ENCODE data around the gene MMP24.

MMP24 gene

DNA sequence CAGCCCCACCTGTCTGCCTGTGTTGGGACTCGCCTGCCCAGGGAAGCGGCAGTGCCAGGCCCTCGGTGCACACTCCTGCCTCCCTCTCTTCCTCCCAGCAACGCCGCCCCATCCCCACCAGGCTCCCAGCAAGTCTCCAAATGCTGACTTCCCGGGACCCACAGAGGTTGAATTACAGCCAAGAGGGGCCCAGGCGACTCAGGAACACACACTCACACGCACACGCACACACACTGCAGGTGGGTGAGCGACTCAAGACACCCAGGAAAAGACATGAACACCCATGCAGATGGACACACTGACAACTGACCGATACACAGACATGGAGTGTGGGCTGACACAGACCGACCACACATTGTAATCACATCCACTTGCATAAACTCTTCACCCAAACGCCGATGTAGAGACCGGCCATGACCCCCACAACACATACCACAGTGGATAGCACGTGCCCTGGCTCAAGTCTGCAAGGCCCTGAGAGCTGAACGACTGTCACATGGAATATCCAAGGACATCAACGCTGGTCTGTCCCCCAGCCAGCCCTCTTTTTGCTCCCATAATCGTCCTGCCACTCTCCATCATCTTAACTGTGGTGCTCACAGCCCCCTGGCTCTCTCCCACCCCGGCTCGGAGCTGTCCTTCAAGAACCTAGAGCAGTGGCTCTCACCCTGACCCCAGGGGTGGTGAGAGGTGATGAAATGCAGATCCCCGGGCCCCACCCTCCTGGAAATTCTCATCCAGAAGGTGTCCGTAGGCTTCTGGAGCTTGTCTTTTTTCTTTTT lies 66.2 kb downstream of the MMP24 start:
- Histone ChIP-seq H3K27ac (no peak overlapping the region), H3K4me3 (no peak overlapping the region)
- DNase-seq (ENCODE audit: low spot score): no peak
- TF ChIP-seq, protein P1, sequence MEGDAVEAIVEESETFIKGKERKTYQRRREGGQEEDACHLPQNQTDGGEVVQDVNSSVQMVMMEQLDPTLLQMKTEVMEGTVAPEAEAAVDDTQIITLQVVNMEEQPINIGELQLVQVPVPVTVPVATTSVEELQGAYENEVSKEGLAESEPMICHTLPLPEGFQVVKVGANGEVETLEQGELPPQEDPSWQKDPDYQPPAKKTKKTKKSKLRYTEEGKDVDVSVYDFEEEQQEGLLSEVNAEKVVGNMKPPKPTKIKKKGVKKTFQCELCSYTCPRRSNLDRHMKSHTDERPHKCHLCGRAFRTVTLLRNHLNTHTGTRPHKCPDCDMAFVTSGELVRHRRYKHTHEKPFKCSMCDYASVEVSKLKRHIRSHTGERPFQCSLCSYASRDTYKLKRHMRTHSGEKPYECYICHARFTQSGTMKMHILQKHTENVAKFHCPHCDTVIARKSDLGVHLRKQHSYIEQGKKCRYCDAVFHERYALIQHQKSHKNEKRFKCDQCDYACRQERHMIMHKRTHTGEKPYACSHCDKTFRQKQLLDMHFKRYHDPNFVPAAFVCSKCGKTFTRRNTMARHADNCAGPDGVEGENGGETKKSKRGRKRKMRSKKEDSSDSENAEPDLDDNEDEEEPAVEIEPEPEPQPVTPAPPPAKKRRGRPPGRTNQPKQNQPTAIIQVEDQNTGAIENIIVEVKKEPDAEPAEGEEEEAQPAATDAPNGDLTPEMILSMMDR (IDR thresholded peaks at IDR 0.05): no peak

DNA sequence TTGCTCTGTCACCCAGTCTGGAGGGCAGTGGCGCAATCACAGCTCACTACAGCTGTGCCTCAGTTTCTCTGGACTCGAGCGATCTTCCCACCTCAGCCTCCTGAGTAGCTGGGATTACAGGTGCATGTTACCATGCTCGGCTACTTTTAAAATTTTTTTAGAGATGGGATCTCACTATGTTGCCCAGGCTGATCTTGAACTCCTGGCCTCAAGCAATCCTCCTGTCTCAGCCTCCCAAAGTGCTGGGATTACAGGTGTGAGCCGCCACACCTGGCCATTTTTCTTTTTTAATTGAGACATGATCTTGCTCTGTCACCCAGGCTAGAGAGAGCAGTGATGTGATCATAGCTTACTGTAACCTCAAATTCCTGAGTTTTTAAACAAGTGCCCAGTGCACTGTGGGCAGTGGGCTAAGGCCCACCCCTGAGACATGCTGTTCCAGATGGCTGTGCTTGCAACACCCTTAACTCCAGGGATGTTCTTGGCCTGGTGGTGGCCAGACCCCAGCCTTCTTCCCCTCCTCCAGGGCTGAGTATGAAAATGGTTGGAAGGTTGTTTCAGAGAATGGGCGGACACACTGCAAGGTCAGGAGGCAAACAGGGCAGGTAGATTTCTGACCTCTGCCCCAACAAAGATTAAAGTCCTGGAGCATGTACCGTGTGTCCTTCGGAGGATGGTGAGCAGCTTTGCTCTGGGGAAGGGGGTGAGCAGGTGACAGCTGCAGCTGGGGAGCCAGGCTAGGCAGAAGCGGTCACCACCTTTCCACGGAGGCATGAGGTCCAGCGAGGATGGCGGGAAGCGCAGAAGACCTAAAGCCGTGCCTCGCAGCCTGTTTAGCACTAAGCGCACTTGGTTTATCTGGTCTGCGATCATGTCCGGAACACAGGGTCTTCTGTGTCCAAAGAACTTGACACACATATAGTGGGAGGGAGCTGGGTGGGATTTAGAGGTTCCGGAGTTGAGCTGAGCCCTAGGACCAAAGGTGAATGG lies 67.1 kb downstream of the MMP24 start:
- TF ChIP-seq, protein P1 (IDR thresholded peaks at IDR 0.05): no peak
- Histone ChIP-seq H3K4me3 (no peak overlapping the region), H3K27ac (no peak overlapping the region)
- no peak for DNase-seq (ENCODE audit: low spot score)

DNA sequence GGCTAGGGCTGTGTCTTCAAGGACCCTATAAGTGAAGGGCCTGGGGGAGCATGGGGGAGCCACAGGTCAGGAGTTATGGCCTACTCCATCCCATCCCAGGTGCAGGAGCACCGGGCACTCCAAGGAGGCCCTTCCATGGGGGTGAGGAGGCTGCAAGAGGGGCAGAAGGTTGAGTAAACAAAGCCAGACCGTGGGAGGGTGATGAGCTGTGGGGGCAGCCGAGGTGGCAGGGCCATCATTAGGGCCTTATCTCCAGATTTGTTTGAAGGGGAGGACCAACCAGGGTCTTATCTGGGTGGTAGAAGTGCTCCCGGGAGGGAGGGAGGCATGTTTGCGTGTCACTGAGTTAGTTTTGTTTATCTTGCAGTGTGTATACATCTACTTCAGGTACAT lies 67.8 kb downstream of the MMP24 start:
- H3K4me3 ChIP-seq: no peak overlapping the region
- TF ChIP-seq, protein P1 (IDR thresholded peaks at IDR 0.05): no peak
- no peak for DNase-seq (ENCODE audit: low spot score)
- H3K27ac ChIP-seq: no peak overlapping the region

DNA sequence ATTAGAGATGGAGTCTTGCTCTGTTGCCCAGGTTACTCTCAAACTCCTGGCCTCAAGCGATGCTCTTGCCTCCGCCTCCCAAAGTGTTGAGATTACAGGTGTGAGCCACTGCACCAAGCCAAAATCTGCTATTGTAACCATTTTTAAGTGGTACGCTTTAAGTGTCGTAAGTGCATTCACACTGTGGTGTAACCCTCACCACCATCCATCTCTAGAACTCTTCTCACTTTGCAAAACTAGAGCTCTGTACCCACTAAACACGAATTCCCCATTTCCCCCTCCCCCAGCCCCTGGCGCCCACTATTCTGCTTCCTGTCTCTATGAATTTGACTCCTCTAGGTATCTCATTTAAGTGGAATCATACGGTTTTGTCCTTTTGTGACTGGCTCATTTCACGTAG lies 68.6 kb downstream of the MMP24 start:
- DNase-seq (ENCODE audit: low spot score): no peak
- Histone ChIP-seq H3K4me3 (no peak overlapping the region), H3K27ac (no peak overlapping the region)
- TF ChIP-seq, protein P1 (IDR thresholded peaks at IDR 0.05): no peak

DNA sequence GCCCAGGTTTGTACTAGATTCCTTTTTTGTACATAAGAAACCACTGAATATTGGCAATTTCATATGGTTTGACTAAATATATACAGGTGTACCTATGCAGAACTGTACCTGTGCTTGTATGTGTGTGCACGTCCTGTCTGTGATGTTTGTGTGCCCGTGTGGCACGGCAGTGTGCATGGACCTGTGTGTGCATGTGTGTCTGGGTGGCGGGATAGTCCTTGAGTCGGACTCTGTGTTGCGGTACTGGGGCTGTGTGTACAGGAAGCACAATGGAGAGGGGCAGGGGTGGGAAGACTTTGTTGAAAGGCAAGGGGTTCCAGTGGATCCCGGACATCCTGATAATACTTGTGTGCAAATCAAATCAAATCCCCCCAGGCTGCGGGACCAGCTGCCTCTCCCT lies 69.2 kb downstream of the MMP24 start:
- no peak overlapping the region for H3K4me3 ChIP-seq
- no peak overlapping the region for H3K27ac ChIP-seq
- no peak for DNase-seq (ENCODE audit: low spot score)
- TF ChIP-seq, protein P1 (IDR thresholded peaks at IDR 0.05): no peak

DNA sequence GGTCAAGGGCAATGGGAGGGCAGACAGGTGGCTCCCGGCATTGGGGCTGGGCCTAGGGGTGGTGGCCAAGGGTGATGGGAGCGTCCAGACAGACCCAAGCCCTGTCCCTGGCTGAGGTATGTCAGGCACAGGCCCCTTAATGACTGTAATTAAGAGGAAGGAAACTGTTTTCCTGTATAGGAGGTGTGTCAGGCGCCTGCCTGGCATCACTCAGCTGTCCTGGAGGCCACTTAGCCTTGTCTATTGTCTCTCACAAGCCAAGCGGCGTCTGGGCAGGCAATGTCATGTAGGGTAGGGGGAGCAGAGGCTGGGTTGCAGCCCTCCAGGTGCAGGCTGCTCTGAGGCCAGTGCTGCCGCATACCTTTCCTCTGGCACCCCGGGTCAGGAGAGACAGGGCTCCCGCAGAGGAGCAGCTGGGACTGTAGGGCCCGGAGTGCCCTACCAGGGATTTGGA lies 69.6 kb downstream of the MMP24 start:
- no peak overlapping the region for H3K27ac ChIP-seq
- TF ChIP-seq, protein P1 (IDR thresholded peaks at IDR 0.05): no peak
- no peak for DNase-seq (ENCODE audit: low spot score)
- H3K4me3 ChIP-seq: no peak overlapping the region
